Lower lobe of right lung (tissue), 2 donors: ENCODE measurements around the gene MDM1. TPM values are rescaled to one million over a fixed set of nuclear protein-coding genes. Genes with fewer than 3 reads are reported as not detected.

Experiments
- ATAC-seq, 2 donors: fragments of 200-7000 bp; cut with Tn5 transposase; one replicate each; pipeline ENCODE4 v1.9.1; 2020 to 2022; ENCODE audit warnings: mild to moderate bottlenecking in 2 of 2, moderate library complexity in 2 of 2
- DNase-seq: peaks from one replicate; pipeline ENCODE4 v3.0.0-alpha.2; 2020
- H3K27ac ChIP-seq: fragments of 200-600 bp; one replicate; pipeline ENCODE4 v1.8.0; 2022
- H3K27me3 ChIP-seq: fragments of 200-600 bp; one replicate; pipeline ENCODE4 v1.8.0; 2022; ENCODE audit warnings: low read depth
- H3K36me3 ChIP-seq: fragments of 200-600 bp; one replicate; pipeline ENCODE4 v1.8.0; 2022; ENCODE audit warnings: mild to moderate bottlenecking
- H3K4me1 ChIP-seq: fragments of 200-600 bp; one replicate; pipeline ENCODE4 v1.8.0; 2022
- H3K4me3 ChIP-seq: fragments of 200-600 bp; one replicate; pipeline ENCODE4 v1.8.0; 2022; ENCODE audit warnings: mild to moderate bottlenecking
- H3K9me3 ChIP-seq: fragments of 200-600 bp; one replicate; pipeline ENCODE4 v1.8.0; 2022
- CTCF ChIP-seq: fragments of 200-600 bp; IDR thresholded peaks from one replicate; pipeline ENCODE4 v1.8.0; 2022; ENCODE audit warnings: antibody characterized with exemption, mild to moderate bottlenecking
- intact Hi-C: fragments of 100-400 bp; cut with DNase I; formaldehyde crosslinking; loops from one replicate; pipeline ENCODE4 v1.11.0; 2022
- total RNA-seq: library from RNA; stranded (reverse); fragmentation: NEBNext Ultra II Directional; extraction: Animal tissue kit (Norgen Biotek cat#: 25700); gene quantifications from one replicate; pipeline ENCODE4 v1.2.1, GENCODE V29; 2021
- donor health status: DM: no; HTN: yes; CAD: no; lungs with severe emphysema.

Gene MDM1
- total RNA-seq, 1 donor from 2014 or later = 13.8 TPM

- Histone ChIP-seq H3K36me3 (no peaks in the 10 kb centered on the region), H3K9me3 (no peaks in the 10 kb centered on the region), H3K27ac (no peak overlapping the region), H3K27me3 (peaks cover 3% of the 10 kb centered on the region), H3K4me3 (no peak overlapping the region), H3K4me1 (no peaks in the 10 kb centered on the region)
- TF ChIP-seq CTCF = no peak
- intact Hi-C loops = no loop called here
- no peak for ATAC-seq
- DNase-seq = no peak
Measured at GRCh38 chr12:68340404-68341270, 8.5 kb upstream of the MDM1 start.

- intact Hi-C loops = no loop called here
- ATAC-seq (no peak), DNase-seq (no peak)
- Histone ChIP-seq H3K36me3 (no peaks in the 10 kb centered on the region), H3K4me1 (peaks cover 4% of the 10 kb centered on the region), H3K27me3 (peaks cover 3% of the 10 kb centered on the region), H3K4me3 (no peak overlapping the region), H3K27ac (no peak overlapping the region), H3K9me3 (no peaks in the 10 kb centered on the region)
- TF ChIP-seq CTCF = no peak
Measured at GRCh38 chr12:68336889-68337303, 4.7 kb upstream of the MDM1 start.

- intact Hi-C loops = no loop called here
- Histone ChIP-seq H3K36me3 (no peaks in the 10 kb centered on the region), H3K4me1 (peaks cover 16% of the 10 kb centered on the region), H3K9me3 (no peaks in the 10 kb centered on the region), H3K27me3 (peaks cover 3% of the 10 kb centered on the region), H3K4me3 (no peak overlapping the region), H3K27ac (no peak overlapping the region)
- DNase-seq = no peak
- TF ChIP-seq CTCF = no peak
- no peak for ATAC-seq
Measured at GRCh38 chr12:68335462-68335861, 3.3 kb upstream of the MDM1 start.

GRCh38 chr12:68334132-68334531 is 2.0 kb upstream of the MDM1 start:
- Histone ChIP-seq H3K36me3 (no peaks in the 10 kb centered on the region), H3K27me3 (peaks cover 2% of the 10 kb centered on the region), H3K4me3 (no peak overlapping the region), H3K9me3 (no peaks in the 10 kb centered on the region), H3K4me1 (peaks cover 16% of the 10 kb centered on the region), H3K27ac (no peak overlapping the region)
- DNase-seq = no peak
- intact Hi-C loops = no loop called here
- no peak for TF ChIP-seq CTCF
- no peak for ATAC-seq

- peaks cover 16% of the 10 kb centered on the region for H3K4me1 ChIP-seq
- ATAC-seq (no peak), DNase-seq (no peak)
- no peaks in the 10 kb centered on the region for H3K27me3 ChIP-seq
- no peaks in the 10 kb centered on the region for H3K9me3 ChIP-seq
- peak overlapping the region; percentile 74 for H3K27ac ChIP-seq
- TF ChIP-seq CTCF = no peak
- intact Hi-C loops = no loop called here
- no peaks in the 10 kb centered on the region for H3K36me3 ChIP-seq
- peak overlapping the region; percentile 94 for H3K4me3 ChIP-seq
Measured at GRCh38 chr12:68332728-68333630, 817 bp upstream of the MDM1 start.
